Neural cell (in vitro differentiated cells): Measurements from ENCODE around the gene OR7G1.

Source experiments
- SMC3 ChIP-seq: fragments of 450-650 bp; conservative IDR thresholded peaks from 2 replicates; pipeline ENCODE4 v1.6.1; 2014; ENCODE audit warnings: antibody characterized with exemption, mild to moderate bottlenecking, moderate library complexity; ENCODE audit not compliant: poor library complexity
- TF ChIP-seq, protein P1 (sequence below): IDR thresholded peaks from 2 replicates; pipeline ENCODE4 v1.6.1; 2012; ENCODE audit warnings: borderline replicate concordance

DNA sequence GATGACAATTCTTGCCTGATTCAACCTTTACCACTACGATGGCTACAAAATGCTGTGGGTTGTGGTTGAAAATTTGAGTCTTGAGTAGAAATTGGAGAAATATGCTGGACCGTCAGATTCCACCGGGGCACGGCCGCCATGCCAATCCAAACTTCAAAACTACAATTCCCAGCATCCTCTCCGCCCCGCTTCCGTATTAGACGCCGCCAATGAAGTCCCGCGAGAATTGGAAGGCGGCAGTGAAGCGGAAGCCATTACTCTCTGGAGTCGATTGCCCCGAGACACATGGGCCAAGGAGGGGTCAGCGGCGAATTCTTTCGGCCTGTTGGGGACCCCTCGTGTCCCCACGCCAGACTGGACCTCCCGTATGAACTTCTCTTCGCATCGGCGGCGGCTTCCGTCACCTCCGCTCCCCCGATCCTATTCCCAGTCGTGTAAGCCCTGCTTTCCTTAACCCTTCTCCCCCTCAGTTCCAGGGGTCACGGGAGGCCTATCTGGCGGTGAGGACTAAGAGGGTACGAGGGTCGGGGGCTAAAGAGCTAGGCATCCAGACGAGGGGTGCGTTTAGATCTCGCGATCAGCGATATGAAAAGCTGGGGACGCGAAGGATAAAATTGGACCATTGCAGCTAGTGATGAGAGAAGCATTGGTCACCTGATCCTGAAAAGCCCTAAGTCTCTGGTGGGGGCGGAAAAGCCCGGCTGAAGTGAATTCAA, 24.8 kb upstream of the OR7G1 start, which contains the start of gene ZNF317:
- TF ChIP-seq SMC3, result no peak
- TF ChIP-seq, protein P1, sequence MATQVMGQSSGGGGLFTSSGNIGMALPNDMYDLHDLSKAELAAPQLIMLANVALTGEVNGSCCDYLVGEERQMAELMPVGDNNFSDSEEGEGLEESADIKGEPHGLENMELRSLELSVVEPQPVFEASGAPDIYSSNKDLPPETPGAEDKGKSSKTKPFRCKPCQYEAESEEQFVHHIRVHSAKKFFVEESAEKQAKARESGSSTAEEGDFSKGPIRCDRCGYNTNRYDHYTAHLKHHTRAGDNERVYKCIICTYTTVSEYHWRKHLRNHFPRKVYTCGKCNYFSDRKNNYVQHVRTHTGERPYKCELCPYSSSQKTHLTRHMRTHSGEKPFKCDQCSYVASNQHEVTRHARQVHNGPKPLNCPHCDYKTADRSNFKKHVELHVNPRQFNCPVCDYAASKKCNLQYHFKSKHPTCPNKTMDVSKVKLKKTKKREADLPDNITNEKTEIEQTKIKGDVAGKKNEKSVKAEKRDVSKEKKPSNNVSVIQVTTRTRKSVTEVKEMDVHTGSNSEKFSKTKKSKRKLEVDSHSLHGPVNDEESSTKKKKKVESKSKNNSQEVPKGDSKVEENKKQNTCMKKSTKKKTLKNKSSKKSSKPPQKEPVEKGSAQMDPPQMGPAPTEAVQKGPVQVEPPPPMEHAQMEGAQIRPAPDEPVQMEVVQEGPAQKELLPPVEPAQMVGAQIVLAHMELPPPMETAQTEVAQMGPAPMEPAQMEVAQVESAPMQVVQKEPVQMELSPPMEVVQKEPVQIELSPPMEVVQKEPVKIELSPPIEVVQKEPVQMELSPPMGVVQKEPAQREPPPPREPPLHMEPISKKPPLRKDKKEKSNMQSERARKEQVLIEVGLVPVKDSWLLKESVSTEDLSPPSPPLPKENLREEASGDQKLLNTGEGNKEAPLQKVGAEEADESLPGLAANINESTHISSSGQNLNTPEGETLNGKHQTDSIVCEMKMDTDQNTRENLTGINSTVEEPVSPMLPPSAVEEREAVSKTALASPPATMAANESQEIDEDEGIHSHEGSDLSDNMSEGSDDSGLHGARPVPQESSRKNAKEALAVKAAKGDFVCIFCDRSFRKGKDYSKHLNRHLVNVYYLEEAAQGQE, result no peak
